GM23338 (cell line): ENCODE data around the gene UBE2E2. TPM values are rescaled to one million over a fixed set of nuclear protein-coding genes. Genes with fewer than 3 reads are reported as not detected.

ENCODE experiments used
- ATAC-seq: fragments of 200-7000 bp; cut with Tn5 transposase; 3 replicates; pipeline ENCODE4 v1.9.1; 2020
- DNase-seq: peaks from one replicate; pipeline ENCODE4 v3.0.0-alpha.2; 2015; ENCODE audit warnings: low spot score
- H2AFZ ChIP-seq: fragments of 200-600 bp; sonication (generic); 2 replicates; pipeline ENCODE4 v1.8.0; 2016; ENCODE audit warnings: antibody characterized with exemption, mild to moderate bottlenecking, moderate library complexity
- H3F3A ChIP-seq: fragments of 200-600 bp; sonication (generic); replicated peaks from 2 replicates; pipeline ENCODE4 v1.8.0; 2017; ENCODE audit warnings: antibody characterized with exemption, mixed run types, low read depth
- H3K27ac ChIP-seq: fragments of 200-600 bp; sonication (generic); 2 replicates; pipeline ENCODE4 v1.6.1; 2016; ENCODE audit warnings: low read depth
- H3K27me3 ChIP-seq: fragments of 200-600 bp; sonication (generic); 2 replicates; pipeline ENCODE4 v1.8.0; 2016; ENCODE audit warnings: mild to moderate bottlenecking, mixed run types, moderate library complexity; ENCODE audit not compliant: insufficient read depth
- H3K36me3 ChIP-seq: fragments of 200-600 bp; sonication (generic); 2 replicates; pipeline ENCODE4 v1.8.0; 2016; ENCODE audit warnings: mild to moderate bottlenecking; ENCODE audit not compliant: insufficient read depth
- H3K4me1 ChIP-seq: fragments of 200-600 bp; sonication (generic); 2 replicates; pipeline ENCODE4 v1.8.0; 2016; ENCODE audit warnings: mild to moderate bottlenecking, moderate library complexity; ENCODE audit not compliant: insufficient read depth
- H3K4me2 ChIP-seq: fragments of 200-600 bp; sonication (generic); 2 replicates; pipeline ENCODE4 v1.7.1; 2017; ENCODE audit warnings: mixed run types
- H3K4me3 ChIP-seq: fragments of 200-600 bp; sonication (generic); 2 replicates; pipeline ENCODE4 v1.6.1; 2016; ENCODE audit warnings: mixed run types
- H3K79me2 ChIP-seq: fragments of 200-600 bp; sonication (generic); replicated peaks from 2 replicates; pipeline ENCODE4 v1.8.0; 2017; ENCODE audit warnings: mild to moderate bottlenecking; ENCODE audit not compliant: insufficient read depth
- H3K9me2 ChIP-seq: fragments of 200-600 bp; sonication (generic); 2 replicates; pipeline ENCODE4 v1.8.0; 2017; ENCODE audit not compliant: insufficient read depth
- H4K20me1 ChIP-seq: fragments of 200-600 bp; sonication (generic); replicated peaks from 2 replicates; pipeline ENCODE4 v1.8.0; 2017; ENCODE audit warnings: mild to moderate bottlenecking; ENCODE audit not compliant: insufficient read depth
- H3K27ac Mint-ChIP-seq: 2 replicates; pipeline ENCODE4 v1.8.0; 2020; ENCODE audit warnings: inconsistent platforms, mild to moderate bottlenecking, moderate library complexity, mixed read lengths
- H3K27me3 Mint-ChIP-seq: 3 replicates; pipeline ENCODE4 v1.8.0; 2022; ENCODE audit warnings: low read depth, mild to moderate bottlenecking, moderate library complexity, mixed read lengths, inconsistent platforms; ENCODE audit not compliant: insufficient read depth, poor library complexity
- H3K36me3 Mint-ChIP-seq: 3 replicates; pipeline ENCODE4 v1.8.0; 2021; ENCODE audit warnings: low read depth, mild to moderate bottlenecking, inconsistent platforms, moderate library complexity, mixed read lengths
- H3K4me1 Mint-ChIP-seq: 3 replicates; pipeline ENCODE4 v1.8.0; 2020; ENCODE audit warnings: mild to moderate bottlenecking, inconsistent platforms, mixed read lengths
- H3K4me3 Mint-ChIP-seq: 3 replicates; pipeline ENCODE4 v1.8.0; 2021; ENCODE audit warnings: moderate library complexity, mild to moderate bottlenecking, inconsistent platforms, mixed read lengths
- H3K9me3 Mint-ChIP-seq: 3 replicates; pipeline ENCODE4 v1.8.0; 2020; ENCODE audit warnings: moderate library complexity, mild to moderate bottlenecking, inconsistent platforms, mixed read lengths
- CREB1 ChIP-seq: fragments of 250-450 bp; sonication (Bioruptor Pico); IDR thresholded peaks from 2 replicates; pipeline ENCODE4 v1.5.0; 2020; ENCODE audit warnings: low read depth, mild to moderate bottlenecking, moderate library complexity
- CTCF ChIP-seq, 2 experiments: fragments of 200-600 bp in 1 of 2; sonication (generic) in 1 of 2; conservative IDR thresholded peaks; 2 replicates each; pipeline versions ENCODE4 v1.5.1 to v1.6.1; 2016 to 2017; ENCODE audit warnings: antibody characterized with exemption in 2 of 2, low read depth in 2 of 2, mild to moderate bottlenecking in 2 of 2, moderate library complexity in 1 of 2
- ETS1 ChIP-seq: IDR thresholded peaks from 2 replicates; pipeline ENCODE4 v1.6.1; 2016; ENCODE audit warnings: antibody characterized with exemption
- EZH2 ChIP-seq: fragments of 200-600 bp; sonication (generic); IDR thresholded peaks from one replicate; pipeline ENCODE4 v1.8.0; 2017; ENCODE audit warnings: antibody characterized with exemption, mild to moderate bottlenecking, low read depth; ENCODE audit not compliant: unreplicated experiment
- EZH2phosphoT487 ChIP-seq: fragments of 200-600 bp; sonication (generic); IDR thresholded peaks from one replicate; pipeline ENCODE4 v1.8.1; 2018; ENCODE audit warnings: antibody characterized with exemption; ENCODE audit not compliant: unreplicated experiment
- NANOG ChIP-seq: IDR thresholded peaks from 2 replicates; pipeline ENCODE4 v1.6.1; 2016; ENCODE audit warnings: antibody characterized with exemption, borderline replicate concordance
- POLR2AphosphoS5 ChIP-seq: IDR thresholded peaks from 2 replicates; pipeline ENCODE4 v1.6.1; 2016; ENCODE audit warnings: antibody characterized with exemption, low read depth
- REST ChIP-seq: IDR thresholded peaks from one replicate; pipeline ENCODE4 v1.6.1; 2018; ENCODE audit warnings: antibody characterized with exemption; ENCODE audit not compliant: unreplicated experiment
- STAT1 ChIP-seq: IDR thresholded peaks from one replicate; pipeline ENCODE4 v1.6.1; 2016; ENCODE audit warnings: antibody characterized with exemption; ENCODE audit not compliant: unreplicated experiment
- ZNF114 ChIP-seq: fragments of 250-450 bp; sonication (Bioruptor Pico); IDR thresholded peaks from 2 replicates; pipeline ENCODE4 v1.5.0; 2020; ENCODE audit warnings: mild to moderate bottlenecking, moderate library complexity
- ZNF331 ChIP-seq: fragments of 250-450 bp; sonication (Bioruptor Pico); IDR thresholded peaks from 2 replicates; pipeline ENCODE4 v1.5.0; 2020; ENCODE audit warnings: low read depth, mild to moderate bottlenecking, moderate library complexity
- polyA plus RNA-seq: library from polyadenylated mRNA; unstranded; fragments of >200 nt; fragmentation: Nextera tagmentation; extraction: Ambion mirVana; gene quantifications from 2 replicates; pipeline ENCODE4 v1.2.1, GENCODE V29; 2016
- total RNA-seq: library from RNA; depleted of rRNA; stranded (reverse); fragments of >200 nt; shearing (Covaris generic); gene quantifications from 2 replicates; pipeline ENCODE4 v1.2.3, GENCODE V29; 2014

UBE2E2 gene
- total and polyA plus RNA-seq, 2 experiments from 2014 or later: 86.9 to 169 TPM

GRCh38 chr3:23331141-23331935 is 128.2 kb downstream of the UBE2E2 start:
- no peak for TF ChIP-seq NANOG
- no peak for TF ChIP-seq EZH2phosphoT487
- no peak for TF ChIP-seq CREB1 (CRISPR knock-in tag)
- no peak for TF ChIP-seq POLR2AphosphoS5
- no peak for TF ChIP-seq CTCF (conservative IDR thresholded peaks at IDR 0.05; ENCODE audit: low read depth in 2 of 2)
- no peak for TF ChIP-seq ZNF114 (CRISPR knock-in tag)
- no peak for TF ChIP-seq ETS1
- H4K20me1 ChIP-seq: peaks cover 3% of the 10 kb centered on the region; the same call in 1 of the 2 replicates
- no peaks in the 10 kb centered on the region for H3K27me3 Mint-ChIP-seq
- no peak overlapping the region for H3K4me2 ChIP-seq
- H3K27ac Mint-ChIP-seq: no peak overlapping the region
- no peak overlapping the region for H2AFZ ChIP-seq
- no peak for ATAC-seq
- H3K4me3 ChIP-seq: no peak overlapping the region
- no peaks in the 10 kb centered on the region for H3K36me3 Mint-ChIP-seq
- no peak overlapping the region for H3K4me3 Mint-ChIP-seq
- peaks cover 8% of the 10 kb centered on the region; the same call in 1 of the 2 replicates for H3K4me1 ChIP-seq
- H3K9me3 Mint-ChIP-seq: peaks cover 3% of the 10 kb centered on the region; the same call in 1 of the 3 replicates
- no peaks in the 10 kb centered on the region for H3K27me3 ChIP-seq
- no peak overlapping the region for H3K27ac ChIP-seq
- H3K4me1 Mint-ChIP-seq: peaks cover 16% of the 10 kb centered on the region
- H3K79me2 ChIP-seq: peaks cover 47% of the 10 kb centered on the region
- no peak for DNase-seq
- H3F3A ChIP-seq: no peaks in the 10 kb centered on the region
- H3K9me2 ChIP-seq: no peaks in the 10 kb centered on the region
- no peaks in the 10 kb centered on the region for H3K36me3 ChIP-seq

GRCh38 chr3:23333633-23334032 is 130.5 kb downstream of the UBE2E2 start:
- Histone ChIP-seq H4K20me1 (peaks cover 6% of the 10 kb centered on the region; the same call in 1 of the 2 replicates), H3K4me1 (peaks cover 8% of the 10 kb centered on the region; the same call in 1 of the 2 replicates), H3K27me3 (no peaks in the 10 kb centered on the region), H3K79me2 (peaks cover 30% of the 10 kb centered on the region), H3F3A (no peaks in the 10 kb centered on the region), H3K27ac (no peak overlapping the region), H3K36me3 (no peaks in the 10 kb centered on the region), H3K9me2 (no peaks in the 10 kb centered on the region), H2AFZ (no peak overlapping the region), H3K4me2 (no peak overlapping the region), H3K4me3 (no peak overlapping the region)
- ATAC-seq (no peak), DNase-seq (no peak)
- Mint-ChIP-seq H3K4me1 (peaks cover 22% of the 10 kb centered on the region), H3K27ac (0 out of 2 replicates have a peak overlapping the region, but pooled peaks have one; percentile 24), H3K4me3 (no peak overlapping the region), H3K36me3 (no peaks in the 10 kb centered on the region), H3K9me3 (no peaks in the 10 kb centered on the region), H3K27me3 (no peaks in the 10 kb centered on the region)
- TF ChIP-seq REST (no peak), ZNF331 (no peak), STAT1 (no peak), EZH2 (no peak), CTCF (conservative IDR thresholded peaks at IDR 0.05; ENCODE audit: low read depth in 2 of 2) (no peak), ETS1 (no peak), EZH2phosphoT487 (no peak)
